SK-MEL-5 (cell line): ENCODE measurements around the gene PVALB. TPM values are rescaled to one million over a fixed set of nuclear protein-coding genes. Genes with fewer than 3 reads are reported as not detected.

ENCODE experiments used
- DNase-seq: peaks from one replicate; pipeline ENCODE4 v3.0.0-alpha.2; 2016; ENCODE audit warnings: low read depth, low spot score
- in situ Hi-C: cut with HindIII; loops from 2 replicates; pipeline ENCODE4 v1.10.0; 2016; ENCODE audit warnings: low sequenced_read_pairs, high pct_unique_total_duplicates, low pct_unique_long_range_greater_than_20kb
- total RNA-seq: library from RNA; depleted of rRNA; stranded (reverse); fragments of >200 nt; shearing (Covaris generic); gene quantifications from 2 replicates; pipeline ENCODE4 v1.2.3, GENCODE V29; 2014

The PVALB gene
- total RNA-seq, 1 experiment from 2014 or later = not detected

DNA sequence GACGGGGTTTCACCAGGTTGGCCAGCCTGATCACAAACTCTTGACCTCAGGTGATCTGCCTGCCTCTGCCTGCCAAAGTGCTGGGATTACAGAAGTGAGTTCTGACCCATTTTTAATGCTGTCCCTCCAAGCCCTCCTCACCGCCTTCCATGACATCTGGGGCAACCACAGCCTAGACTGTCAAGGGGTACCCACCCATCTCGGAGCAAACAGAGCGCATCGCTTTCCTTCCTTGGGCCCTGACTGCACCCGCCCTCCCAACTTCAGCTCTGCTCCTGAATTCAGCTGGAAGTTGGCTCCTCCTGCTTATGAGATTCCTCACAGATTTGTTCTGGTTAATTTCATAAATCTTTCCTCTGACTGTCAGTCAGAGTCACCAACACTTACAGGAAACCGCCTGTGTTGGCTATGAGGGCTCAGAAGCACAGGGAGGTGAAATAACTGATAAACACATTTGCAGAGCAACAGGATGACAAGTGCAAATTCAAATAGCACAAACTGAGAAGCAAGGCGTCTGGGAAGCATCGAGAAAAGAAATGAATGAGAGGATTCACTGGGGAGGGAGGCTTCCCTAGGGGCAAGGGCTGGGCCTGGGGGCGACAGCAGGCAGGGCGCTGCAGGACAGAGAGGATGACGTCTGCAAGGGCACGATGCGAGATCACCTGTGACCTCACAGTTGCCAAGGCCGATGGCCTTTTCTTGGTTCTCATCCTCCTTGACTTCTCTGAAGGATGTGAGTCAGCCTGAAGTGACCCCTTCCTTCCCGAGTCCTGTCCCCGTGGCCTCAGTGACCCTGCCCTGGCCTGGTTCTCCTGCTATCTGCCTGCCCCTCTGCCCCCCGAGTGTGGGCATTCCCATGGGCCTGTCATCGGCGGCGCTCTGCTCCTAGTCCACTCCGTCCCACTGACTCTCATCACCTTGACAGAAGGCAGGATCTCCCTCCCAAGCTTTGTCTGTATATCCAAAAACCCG is 47.0 kb downstream of the PVALB start:
- DNase-seq = no peak
- in situ Hi-C loops = loop anchor here (10.0 kb wide), 1 partner anchor 65 kb away; no protein-coding TSS in a partner anchor

DNA sequence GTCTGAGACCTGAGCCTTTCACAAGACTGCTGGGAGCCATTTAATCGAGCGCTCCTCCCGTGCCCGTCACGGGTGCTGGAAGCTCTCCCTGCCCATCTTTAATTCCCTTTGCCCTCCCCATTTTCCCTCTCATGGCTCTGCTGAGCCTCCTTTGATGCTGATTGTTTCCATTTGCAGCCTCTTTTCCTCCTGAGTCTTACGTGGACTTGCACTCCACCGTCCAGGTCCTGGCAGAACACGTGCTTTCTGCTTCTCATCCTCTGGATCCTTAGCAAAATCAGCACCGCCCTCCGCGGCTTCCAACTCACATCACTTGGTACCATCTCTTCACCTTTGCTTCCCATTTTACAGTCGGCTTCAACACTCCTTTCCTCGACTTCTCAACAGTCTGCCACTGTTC is 48.2 kb downstream of the PVALB start:
- no peak for DNase-seq
- in situ Hi-C loops = no loop called here

DNA sequence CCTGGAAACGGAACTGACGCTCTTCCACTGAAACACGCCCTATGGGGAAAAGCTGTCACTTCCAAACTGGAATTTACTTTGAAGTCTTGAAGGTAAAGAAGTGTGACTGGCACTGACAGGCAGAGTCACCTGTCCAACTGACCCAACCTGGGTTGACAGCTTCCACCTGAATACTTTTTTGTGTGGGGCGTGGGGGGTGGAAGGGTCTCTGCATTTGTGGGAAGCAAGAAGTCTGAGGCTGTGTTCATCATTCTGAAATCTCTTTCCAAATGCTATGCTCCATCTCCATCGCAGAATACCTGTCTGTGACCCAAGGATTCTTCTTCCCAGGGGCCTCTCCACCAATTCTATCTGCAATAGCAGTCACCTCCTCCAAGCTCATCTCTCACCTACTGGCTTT is 48.7 kb downstream of the PVALB start:
- no peak for DNase-seq
- in situ Hi-C loops = no loop called here

DNA sequence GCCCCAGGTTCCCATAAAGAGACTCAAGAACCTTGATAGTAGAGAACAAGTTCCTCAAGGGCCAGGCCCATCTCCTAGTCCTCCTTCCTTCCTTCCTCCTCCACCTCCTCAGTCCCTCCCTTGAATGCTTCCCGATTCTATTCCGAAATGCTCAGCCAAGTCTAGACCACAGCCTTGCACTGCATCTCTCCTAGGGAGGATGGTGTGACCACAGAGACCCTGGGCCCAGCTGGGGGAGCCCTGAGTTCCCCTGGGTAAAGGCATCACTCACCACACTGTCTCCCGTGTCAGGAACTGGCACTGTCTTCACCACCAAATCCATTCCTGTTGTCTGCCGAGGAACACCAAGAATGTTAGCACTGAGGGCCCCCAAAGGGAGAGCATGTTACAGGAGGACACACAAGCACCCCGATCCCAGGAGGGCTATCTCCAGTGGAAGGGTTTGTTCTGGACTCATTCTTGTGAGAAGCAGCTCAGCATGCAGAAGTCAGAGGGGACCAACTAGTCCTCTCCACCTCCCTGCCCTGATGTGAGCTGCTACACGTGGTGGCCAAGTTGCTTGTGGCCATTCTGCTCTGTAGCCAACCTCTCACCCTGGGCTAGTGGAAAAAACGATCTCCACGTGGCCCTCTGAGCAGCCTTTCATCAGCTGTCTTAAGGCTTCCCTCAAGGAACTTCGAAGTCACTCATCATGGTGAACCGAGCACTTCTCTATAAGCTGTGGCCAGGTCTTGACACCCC is 49.6 kb downstream of the PVALB start:
- in situ Hi-C loops = no loop called here
- no peak for DNase-seq

GRCh38 chr22:36765943-36766450 is 50.8 kb downstream of the PVALB start:
- DNase-seq = no peak

DNA sequence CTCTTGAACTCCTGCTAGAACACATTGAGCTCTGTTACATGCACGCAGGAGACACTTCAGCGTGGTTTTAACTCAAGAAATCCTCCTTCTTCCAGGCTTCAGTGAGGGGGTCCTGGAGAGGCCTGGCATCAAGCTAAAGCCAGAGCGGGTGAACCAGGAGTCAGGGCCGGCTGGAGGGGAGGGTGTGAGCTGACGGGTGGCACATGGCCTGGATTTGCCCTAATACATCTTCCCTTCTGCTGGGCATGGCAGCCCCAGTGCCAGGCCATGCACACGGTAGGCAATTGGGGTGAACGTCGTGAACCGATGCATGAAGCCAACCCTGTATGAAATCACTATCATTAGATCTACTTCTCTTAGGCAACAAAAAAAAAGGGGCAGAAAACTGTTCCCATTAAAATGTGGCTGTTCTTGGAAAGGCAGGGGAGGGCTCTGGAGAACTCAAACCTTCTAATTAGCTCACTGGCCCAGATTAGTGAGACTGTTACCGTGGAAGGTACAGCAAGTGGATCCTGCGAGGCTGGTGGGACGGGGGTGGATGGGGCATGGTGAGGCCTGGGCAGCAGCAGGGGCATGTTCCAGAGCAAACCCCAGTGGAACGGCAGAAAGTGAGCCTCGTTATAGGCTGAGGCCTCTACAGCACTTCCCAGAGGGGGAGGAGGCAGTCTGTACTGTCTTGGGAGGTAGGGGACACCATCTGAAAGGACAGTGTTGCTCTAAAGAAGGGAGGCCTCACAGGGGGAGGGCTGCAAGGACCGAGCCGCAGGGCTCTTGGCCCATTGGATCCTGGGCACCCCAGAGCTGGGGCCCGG is 51.5 kb downstream of the PVALB start:
- no peak for DNase-seq
- in situ Hi-C loops = no loop called here

More at GRCh38 chr22:36765943-36766450, 50.8 kb downstream of the PVALB start:
- in situ Hi-C loops = no loop called here

- DNase-seq = no peak
- in situ Hi-C loops = no loop called here
Observed at GRCh38 chr22:36764641-36765040, 52.2 kb downstream of the PVALB start.

DNA sequence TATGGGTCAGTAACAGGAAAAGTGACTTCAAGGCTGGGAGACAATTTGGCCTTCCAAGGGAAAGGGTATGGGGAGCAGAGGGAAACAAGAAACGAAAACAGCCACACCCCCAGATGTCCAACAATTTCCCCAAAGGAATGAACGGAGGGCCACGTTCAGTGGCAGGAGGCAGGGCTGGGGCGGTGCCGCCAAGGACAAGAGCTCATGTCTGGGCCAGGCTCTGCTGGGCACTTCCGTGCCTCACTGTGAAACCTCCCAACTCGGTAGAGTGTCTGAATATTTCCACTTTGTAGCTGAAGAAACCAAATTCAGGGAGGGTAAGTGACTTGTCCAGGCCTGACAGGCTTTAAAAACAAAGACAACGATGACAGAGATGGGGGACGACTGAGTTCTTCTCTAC is 52.8 kb downstream of the PVALB start:
- no peak for DNase-seq

DNA sequence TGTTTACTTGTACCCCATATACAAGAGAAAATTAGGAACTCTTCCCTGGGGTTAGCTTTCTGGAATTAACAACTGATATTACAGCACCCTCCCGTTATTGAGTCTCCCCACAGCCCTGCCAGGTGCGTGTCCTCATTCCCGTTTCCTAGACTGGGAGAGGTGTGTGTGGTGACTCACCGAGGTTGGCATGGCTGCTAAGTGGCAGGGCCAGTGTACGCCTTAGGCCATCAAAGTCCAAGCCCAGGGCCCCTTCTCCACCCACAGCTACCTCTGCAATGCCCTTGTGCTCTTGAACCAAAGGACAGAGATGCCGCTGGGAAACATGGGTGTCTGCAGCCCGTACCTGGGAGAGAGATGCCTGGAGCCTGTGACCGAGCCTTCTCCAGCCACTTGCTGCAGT is 53.3 kb downstream of the PVALB start:
- no peak for DNase-seq
- in situ Hi-C loops = no loop called here

More for the DNA sequence above, 52.8 kb downstream of the PVALB start:
- in situ Hi-C loops = no loop called here

DNA sequence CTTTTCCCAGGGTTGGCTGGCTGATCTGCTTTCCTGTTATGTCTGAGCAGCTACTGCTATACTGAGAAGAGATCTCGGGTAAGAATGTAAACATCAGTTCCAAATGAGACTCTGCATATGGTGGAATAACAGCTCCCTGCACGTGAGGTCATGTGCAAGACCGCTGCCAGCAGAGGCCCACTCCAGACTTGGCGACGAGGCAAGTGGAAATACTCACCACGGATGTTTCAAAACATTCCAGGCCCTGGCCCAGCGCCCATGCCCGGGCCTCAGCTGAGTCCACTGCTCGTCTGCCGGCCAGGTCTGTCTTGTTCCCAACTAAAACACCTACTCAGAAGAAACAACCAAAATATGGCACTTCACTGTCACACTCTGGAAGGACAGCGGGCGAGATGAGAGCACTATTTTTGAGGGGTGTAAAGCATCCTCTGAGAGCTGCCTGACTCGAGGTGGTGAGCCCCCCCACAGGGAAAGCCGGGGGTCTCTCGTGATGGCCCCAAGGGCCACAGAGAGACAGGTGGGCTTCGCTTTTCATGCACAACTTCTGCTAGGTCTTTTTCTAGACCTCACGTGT is 54.1 kb downstream of the PVALB start:
- DNase-seq = no peak
- in situ Hi-C loops = no loop called here

GRCh38 chr22:36761553-36762240 is 55.1 kb downstream of the PVALB start:
- DNase-seq = no peak
- in situ Hi-C loops = no loop called here

DNA sequence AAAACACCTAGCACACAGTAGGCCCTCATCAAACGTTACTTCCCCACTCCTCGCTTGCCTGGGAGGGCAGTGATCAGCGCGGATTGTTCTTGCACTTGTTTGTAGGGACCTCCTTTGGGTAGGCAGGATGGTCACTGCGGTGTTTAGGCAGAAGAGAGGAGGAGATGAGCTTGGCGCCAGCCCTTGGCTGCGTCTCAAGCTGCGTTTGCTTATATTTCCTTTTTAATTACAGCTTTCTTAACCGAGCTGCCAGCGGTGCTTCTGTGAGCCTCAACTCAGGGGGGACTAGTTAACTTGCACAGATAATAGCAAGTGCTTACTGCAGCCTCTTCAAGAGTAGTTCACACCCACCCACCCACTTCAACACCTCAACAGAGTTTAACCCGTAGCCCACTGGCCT is 56.0 kb downstream of the PVALB start:
- DNase-seq = no peak
- in situ Hi-C loops = no loop called here

GRCh38 chr22:36759481-36760159 is 57.2 kb downstream of the PVALB start:
- DNase-seq = no peak
- in situ Hi-C loops = no loop called here

- in situ Hi-C loops = no loop called here
Observed at GRCh38 chr22:36758792-36759271, 58.0 kb downstream of the PVALB start.

DNA sequence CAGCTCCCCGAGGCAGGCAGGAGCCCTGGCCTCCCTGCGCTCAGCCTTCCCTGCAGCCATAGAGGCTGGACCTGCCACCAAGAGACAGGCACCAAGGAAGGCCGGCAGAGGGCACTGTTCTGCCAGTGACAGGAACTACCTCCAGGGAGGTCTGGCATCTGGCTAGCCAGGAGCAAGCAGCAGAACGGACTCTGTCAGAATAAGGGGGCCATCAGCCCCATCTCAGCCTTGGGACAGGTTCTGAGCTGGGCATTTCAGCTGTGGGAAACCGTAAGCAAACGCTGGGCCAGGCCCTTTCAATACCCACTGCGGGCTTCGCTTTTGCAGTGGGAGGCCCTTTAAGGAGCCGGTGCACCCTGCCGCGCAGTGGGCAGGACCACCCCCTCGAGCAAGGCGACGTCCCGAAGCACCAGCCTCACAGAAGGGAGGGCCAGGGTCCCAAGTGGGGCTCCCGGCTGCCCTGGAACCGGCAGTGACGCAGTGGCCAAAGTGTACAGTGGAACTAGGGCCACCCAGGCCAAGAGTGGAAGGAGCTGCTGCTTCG is 59.1 kb downstream of the PVALB start:
- DNase-seq = peak; percentile 86
- in situ Hi-C loops = no loop called here

More at GRCh38 chr22:36758792-36759271, 58.0 kb downstream of the PVALB start:
- no peak for DNase-seq
